ENCODE data around the gene SUMF1.

The SUMF1 gene

GRCh38 chr3:4497005-4497692, 30.1 kb upstream of the SUMF1 start:
- DNase-seq (ENCODE audit: low read depth): no peak

- no peak for DNase-seq (ENCODE audit: low read depth)
These were observed 29.0 kb upstream of the SUMF1 start for GRCh38 chr3:4496087-4496452.

DNA sequence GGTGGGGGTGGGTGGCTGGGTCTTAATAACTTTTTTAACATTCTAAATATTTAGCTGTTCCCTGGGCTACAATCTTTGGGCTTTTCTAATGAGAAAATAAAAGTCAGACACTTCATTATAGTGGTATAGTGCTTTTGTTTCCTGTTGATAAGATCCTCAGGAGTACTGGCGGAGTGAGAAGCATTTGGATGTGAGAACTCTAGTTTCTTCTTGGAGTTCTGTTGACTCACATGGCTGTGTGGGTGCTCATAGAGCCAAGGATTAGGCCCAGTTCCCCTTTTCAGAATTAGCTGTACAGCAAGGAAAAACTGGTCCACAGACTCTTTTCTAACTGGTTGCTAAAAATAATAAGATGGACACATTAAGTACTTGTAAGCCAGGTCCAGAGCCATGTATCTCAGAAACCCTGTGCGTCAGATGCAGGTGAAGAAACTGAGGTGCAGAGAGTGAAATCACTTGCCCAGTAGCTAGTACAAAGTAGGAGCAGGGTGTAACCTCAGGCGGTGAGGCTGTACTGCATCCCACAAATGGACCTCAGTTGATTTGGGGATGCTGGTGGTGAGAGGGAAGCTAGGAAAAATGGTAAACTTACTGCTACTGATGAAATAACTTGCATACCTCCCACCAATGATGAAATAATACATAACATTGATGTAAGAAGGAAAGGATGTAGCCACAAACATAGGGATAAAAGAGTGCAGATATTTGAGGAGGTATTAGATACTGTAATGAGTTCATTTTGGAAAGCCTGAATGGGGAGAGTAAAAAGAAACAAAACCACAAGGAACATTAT, 28.4 kb upstream of the SUMF1 start:
- DNase-seq (ENCODE audit: low read depth): no peak

DNA sequence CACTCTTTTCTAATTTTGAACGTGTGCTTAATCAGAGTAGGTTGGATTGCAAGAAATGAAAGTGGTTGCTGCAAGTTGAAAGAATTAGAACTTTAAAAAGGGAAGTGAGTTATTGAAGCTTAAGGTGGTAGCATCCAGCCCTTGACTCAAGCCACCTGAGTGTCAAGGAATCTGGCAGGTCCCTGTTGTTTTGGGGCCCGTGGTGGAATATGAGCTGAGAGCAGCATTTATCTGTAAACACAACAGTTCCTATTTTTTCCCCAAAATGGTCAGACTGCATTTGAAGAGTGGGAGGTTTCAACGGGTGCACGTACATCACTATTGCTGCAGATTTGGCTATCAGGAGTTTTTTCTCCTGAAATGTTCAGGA, 27.8 kb upstream of the SUMF1 start:
- DNase-seq (ENCODE audit: low read depth): no peak

- no peak for DNase-seq (ENCODE audit: low read depth)
These were observed 27.1 kb upstream of the SUMF1 start for GRCh38 chr3:4493941-4494894.

DNA sequence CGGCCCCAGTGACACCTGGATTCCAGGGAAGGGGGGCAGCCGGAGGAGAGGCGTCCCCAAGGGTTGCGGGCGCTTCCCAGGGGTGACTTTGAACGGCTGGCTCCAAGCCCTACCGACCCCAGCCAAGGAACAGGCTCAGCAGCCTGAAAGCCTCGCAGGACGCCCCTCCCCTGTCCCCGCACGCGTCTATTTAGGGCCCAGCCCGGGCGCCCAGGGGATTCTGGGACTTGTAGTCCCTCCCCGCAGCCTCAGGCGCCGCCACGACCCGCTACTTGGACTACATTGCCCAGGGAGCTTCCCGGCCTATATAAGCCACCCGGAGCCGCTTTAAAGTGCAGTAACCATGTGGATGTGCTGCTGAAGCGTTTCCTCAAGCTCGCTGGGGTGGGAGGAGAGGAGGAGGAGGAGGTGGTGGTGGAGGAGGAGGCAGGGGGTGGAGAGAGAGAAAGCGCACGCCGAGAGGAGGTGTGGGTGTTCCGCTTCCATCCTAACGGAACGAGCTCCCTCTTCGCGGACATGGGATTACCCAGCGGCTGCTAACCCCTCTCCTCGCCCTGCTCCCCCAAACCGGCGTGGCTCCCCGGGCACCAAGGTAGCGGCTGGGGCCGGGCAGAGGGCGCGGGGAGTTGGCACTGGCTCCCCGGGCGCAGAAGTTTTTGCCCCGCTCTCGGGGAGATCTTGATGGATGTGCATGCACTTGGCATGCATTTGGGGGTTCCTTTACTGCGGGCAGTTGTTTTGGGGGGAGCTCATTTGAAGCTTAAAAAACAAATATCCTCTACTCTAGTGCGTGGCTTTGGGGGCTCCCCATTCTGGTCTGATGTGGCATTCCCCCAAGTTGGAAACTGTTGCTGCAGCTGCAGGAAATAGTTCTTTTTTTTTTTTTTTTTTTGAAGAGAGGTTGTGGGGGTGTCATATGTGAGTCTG, 26.2 kb upstream of the SUMF1 start, which contains the start of gene ITPR1:
Gene ITPR1 (plus strand): TSS at position 335 of the 927 bp plus-strand sequence. CDS start 23,144 bp downstream, outside the sequence.
- DNase-seq (ENCODE audit: low read depth): peak; percentile 91

- DNase-seq (ENCODE audit: low read depth): peak; percentile 11
These were observed 25.3 kb upstream of the SUMF1 start for GRCh38 chr3:4492208-4493013.

DNA sequence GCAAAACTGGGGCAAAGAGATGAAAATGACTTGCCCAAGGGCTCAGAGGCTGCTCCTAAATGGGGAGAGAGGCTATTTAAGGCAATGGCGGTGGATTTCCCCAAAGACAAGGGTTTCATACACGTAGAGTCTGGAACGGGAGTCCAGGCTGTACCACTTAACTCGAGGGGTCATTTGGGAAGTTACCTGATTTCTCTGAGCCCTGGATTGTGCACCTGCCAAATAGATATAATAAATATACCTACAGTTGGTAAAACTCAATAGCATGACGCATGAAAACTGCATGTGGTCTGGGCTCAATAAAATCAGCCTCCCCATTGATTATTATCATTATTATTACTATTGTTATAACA, 24.8 kb upstream of the SUMF1 start:
- DNase-seq (ENCODE audit: low read depth): no peak

DNA sequence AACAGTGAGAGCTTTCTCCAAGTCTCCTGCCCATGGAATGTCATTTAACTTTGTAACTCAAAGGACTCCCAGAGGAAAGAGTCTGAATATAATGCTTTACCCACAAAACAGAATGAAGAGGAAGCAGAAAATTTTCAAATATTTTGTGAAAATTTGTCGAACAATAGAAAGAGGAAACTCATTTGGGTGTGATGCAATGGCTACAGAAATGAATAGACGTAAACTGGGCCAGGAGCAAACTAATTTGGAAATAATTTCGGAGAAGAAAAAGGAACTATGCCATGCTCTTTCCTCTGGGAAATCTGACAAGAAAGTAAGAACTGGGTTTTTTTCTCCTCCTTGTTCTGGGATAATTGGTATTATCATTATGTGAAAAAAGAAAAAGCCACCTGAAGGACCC, 11.2 kb upstream of the SUMF1 start:
- DNase-seq (ENCODE audit: low read depth): no peak

DNA sequence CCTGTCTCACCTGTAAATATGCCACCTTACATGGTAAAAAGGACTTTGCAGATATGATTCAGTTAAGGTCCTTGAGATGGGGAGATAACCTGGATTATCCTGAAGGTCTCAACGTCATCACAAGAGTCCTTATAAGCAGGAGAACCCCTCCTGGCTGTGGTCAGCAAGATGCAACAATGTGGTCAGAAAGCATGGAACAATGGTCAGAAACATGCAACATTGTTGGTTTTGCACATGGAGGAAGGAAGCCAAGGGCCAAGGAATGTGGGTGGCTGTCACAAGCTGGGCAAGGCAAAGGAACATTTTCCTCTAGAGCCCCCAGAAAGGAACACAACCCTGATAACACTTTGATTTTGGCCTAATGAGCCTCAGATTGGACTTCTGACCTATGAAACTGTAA, 9.4 kb upstream of the SUMF1 start:
- no peak for DNase-seq (ENCODE audit: low read depth)

DNA sequence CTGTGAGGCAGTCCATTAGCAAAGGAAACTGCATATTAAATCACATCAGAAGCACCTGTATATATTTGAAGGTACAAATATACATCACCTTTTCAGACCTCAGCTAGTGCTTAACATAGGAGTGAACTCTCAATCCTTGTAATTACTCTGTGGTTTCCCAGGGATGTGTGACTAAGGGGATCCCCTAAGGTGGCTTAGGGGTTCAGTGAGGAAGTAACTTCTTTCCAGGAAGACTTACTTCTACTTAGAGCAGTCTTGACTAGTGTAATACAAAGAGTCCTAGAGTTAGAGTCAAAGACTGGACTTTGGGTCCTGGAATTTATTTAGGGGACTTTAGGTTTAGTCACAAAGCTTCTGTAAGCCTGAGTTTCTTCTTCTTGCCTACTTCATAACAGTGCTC, 8.7 kb upstream of the SUMF1 start:
- no peak for DNase-seq (ENCODE audit: low read depth)

- DNase-seq (ENCODE audit: low read depth): no peak
These were observed 7.8 kb upstream of the SUMF1 start for GRCh38 chr3:4474683-4475490.

GRCh38 chr3:4472766-4473165, 5.7 kb upstream of the SUMF1 start:
- DNase-seq (ENCODE audit: low read depth): no peak

DNA sequence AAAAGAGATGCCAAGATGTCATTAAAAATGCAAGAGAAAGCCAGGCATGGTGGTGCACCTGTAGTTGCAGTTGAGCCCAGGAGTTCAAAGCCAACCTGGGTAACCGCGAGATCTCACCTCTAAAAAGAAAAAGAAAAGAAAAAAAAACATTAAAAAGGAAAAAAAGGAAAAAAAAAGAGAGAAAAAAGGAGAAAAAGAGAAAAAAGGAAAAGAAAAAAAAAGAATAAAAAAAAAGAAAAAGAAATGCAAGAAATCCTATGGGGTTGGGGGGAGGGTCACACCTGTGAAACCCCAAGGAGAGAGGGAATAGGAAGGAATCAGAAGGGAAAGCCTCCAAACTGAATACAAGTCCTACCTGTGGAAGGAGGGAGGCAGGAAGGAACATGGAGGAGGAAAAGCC, 5.2 kb upstream of the SUMF1 start:
- no peak for DNase-seq (ENCODE audit: low read depth)

GRCh38 chr3:4471907-4472306, 4.8 kb upstream of the SUMF1 start:
- no peak for DNase-seq (ENCODE audit: low read depth)

DNA sequence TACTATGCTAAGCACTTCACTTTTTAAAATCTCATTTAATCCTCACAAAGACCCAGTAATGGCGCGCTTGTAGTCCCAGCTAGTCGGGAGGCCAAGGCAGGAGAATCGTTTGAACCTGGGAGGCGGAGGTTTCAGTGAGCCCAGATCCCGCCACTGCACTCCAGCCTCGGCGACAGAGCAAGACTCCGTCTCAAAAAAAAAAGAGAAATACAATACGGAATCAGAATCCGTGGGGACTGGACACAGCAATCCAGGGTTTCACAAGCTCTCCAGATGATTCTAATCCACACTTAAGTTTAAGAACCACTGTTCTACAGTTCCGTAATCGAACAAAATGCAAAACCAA, 426 bp upstream of the SUMF1 start:
- no peak for DNase-seq (ENCODE audit: low read depth)

- DNase-seq (ENCODE audit: low read depth): no peak
These were observed 2.5 kb downstream of the SUMF1 start for GRCh38 chr3:4464576-4464975.

GRCh38 chr3:4462369-4463040, 4.6 kb downstream of the SUMF1 start:
- DNase-seq (ENCODE audit: low read depth): no peak

DNA sequence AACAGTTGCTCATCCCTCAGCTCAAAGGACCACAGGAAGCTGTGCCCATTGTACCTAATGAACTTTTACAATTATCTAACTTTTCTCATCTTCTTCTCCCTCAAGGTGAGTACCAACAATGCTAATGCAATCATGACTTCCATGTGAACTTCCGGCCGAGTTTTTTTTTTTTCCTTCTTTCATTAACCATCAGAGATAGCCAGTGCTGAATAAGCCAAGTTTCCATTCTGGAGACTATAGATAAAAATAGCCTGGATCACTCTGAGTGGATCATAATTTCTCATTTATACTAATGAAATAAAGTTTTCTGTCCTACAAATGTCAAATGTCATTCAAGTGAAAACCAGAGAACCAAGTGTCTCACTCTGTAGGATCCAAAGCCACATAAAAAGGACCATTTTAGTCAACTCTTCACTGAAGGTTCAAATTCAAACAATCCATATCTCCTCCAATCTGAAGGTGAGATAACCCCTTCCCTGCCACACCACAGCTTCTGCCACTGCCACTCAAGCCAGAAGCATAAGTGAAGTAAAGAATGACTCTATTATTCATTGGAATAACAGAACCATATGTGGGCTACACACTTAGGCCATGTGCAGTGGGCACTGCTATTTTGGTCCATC, 5.5 kb downstream of the SUMF1 start:
- DNase-seq (ENCODE audit: low read depth): no peak

Data from HS-5 (cell line).